Measurements from ENCODE around the gene RHBDD3.

Gene RHBDD3

DNA sequence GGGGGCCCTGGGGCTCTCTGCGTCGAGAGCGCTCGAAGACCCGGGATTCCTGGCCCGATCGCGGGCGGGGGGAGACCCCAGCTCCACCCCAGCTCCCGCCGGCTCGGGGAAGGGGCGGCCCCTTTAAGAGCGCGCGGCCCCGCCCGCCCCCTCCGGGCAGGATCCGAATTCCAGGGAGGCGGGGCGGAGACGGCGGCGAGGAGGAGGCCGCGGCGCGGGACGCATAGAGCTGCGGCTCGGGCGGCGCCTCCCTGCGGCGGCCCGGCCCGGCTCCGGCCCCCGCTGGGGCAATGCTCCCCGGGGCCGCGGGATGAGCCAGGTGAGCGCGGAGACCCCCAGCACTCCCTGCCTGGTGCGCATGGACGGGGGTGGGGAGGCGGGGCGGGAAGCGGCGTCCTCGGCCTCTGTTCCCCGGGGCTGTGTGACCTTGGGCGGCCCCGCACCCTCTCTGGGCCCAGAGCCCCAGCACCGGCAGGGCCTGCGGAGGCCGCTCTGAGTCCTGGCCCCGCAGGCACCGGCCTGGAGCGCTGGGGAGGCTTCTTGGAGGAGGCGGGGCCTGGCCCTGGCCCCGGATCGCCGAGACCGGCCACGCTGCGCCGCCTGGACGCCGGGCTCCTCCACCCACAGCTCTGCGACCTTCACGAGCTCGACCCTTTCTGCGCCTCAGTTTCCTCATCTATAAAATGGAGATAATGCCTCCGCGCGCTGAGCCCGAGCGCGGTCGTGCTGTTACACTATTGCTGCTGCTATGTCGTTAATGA is 39.2 kb upstream of the RHBDD3 start:
- Histone ChIP-seq H3K27ac (no peak overlapping the region), H3K27me3 (peaks cover 80% of the 10 kb centered on the region)

DNA sequence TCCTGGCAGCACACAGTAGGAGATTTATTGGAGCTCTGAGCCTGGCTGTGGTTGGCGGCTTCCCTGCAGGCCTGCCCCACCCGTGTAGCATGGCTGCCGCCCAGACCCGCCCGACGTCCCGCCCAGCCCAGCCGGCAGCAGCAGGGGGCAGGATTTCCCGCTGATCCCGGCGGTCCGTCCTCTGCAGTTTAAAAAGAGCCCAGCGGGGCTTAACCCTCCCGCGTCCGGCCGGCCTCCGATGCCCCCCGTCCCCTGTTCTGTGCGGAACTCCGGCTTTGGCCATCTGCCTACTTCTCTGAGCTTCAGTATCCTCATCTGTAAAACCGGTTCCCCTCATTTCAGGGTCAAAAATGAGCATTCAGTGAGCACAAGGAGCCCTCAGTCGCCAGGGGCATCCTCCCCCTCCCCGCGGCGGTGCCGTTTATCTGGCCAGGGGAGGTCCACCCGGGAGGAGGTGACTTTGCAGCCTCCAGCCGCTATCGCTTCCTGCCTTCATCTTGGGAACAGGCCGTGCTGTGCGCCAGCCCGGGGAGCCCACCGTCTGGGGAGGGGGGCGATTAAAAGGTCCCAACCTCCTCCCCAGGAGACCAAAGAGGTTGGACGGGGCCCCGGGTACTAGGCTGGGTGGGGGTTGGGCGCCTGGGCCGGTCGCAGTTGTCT is 38.5 kb upstream of the RHBDD3 start, which contains the start of gene GAS2L1:
Gene GAS2L1, plus strand, starts transcription at position 476 of the 660 bp plus-strand sequence. CDS start 1,456 bp downstream, outside the sequence.
- TF ChIP-seq, protein P1, sequence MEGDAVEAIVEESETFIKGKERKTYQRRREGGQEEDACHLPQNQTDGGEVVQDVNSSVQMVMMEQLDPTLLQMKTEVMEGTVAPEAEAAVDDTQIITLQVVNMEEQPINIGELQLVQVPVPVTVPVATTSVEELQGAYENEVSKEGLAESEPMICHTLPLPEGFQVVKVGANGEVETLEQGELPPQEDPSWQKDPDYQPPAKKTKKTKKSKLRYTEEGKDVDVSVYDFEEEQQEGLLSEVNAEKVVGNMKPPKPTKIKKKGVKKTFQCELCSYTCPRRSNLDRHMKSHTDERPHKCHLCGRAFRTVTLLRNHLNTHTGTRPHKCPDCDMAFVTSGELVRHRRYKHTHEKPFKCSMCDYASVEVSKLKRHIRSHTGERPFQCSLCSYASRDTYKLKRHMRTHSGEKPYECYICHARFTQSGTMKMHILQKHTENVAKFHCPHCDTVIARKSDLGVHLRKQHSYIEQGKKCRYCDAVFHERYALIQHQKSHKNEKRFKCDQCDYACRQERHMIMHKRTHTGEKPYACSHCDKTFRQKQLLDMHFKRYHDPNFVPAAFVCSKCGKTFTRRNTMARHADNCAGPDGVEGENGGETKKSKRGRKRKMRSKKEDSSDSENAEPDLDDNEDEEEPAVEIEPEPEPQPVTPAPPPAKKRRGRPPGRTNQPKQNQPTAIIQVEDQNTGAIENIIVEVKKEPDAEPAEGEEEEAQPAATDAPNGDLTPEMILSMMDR (IDR thresholded peaks at IDR 0.05) = no peak
- peak within 1 kb of the TSS; percentile 15 to 35 for H3K4me3 ChIP-seq (ENCODE audit: low read depth in 1 of 2, low read length in 1 of 2)

More for the DNA sequence above, 39.2 kb upstream of the RHBDD3 start:
- H3K4me1 ChIP-seq (ENCODE audit: control insufficient read depth in 1 of 2, insufficient read depth in 1 of 2, low read depth in 1 of 2, low read length in 1 of 2) = peaks cover 6 to 14% of the 10 kb centered on the region in 2 experiments
- H3K4me3 ChIP-seq (ENCODE audit: low read depth in 1 of 2, low read length in 1 of 2) = peak overlapping the region; percentile 15 to 35
- H3K36me3 ChIP-seq = peaks cover 3% of the 10 kb centered on the region
- H3K9me3 ChIP-seq = no peaks in the 10 kb centered on the region
- TF ChIP-seq, protein P1 (IDR thresholded peaks at IDR 0.05) = no peak

DNA sequence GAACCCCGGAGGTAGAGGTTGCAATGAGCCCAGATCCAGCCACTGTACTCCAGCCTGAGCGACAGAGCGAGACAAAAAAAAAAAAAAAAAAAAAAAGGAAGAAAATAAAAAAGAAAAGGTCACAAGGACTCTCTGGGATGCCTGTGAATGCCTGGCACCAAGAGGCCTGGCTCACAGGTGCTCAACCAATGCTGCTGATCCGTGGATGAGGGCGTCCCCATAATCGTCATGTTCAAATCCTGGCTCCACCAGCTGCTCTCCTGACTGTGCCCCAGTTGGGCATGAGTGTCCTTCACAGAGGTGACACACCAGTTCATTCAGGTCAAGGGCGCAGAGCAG is 38.0 kb upstream of the RHBDD3 start:
- H3K4me3 ChIP-seq (ENCODE audit: low read depth in 1 of 2, low read length in 1 of 2) = peak overlapping the region in 1 of 2 experiments; percentile 35
- TF ChIP-seq, protein P1 (IDR thresholded peaks at IDR 0.05) = no peak
- peaks cover 4 to 14% of the 10 kb centered on the region in 2 experiments for H3K4me1 ChIP-seq (ENCODE audit: control insufficient read depth in 1 of 2, insufficient read depth in 1 of 2, low read depth in 1 of 2, low read length in 1 of 2)

More for the DNA sequence above, 38.5 kb upstream of the RHBDD3 start, which contains the start of gene GAS2L1:
- H3K9me3 ChIP-seq = no peaks in the 10 kb centered on the region
- H3K4me1 ChIP-seq (ENCODE audit: control insufficient read depth in 1 of 2, insufficient read depth in 1 of 2, low read depth in 1 of 2, low read length in 1 of 2) = peaks cover 6 to 14% of the 10 kb centered on the region in 2 experiments
- peaks cover 10% of the 10 kb centered on the region for H3K36me3 ChIP-seq
- H3K27me3 ChIP-seq = peaks cover 73% of the 10 kb centered on the region
- H3K27ac ChIP-seq = no peak within 1 kb of the TSS

DNA sequence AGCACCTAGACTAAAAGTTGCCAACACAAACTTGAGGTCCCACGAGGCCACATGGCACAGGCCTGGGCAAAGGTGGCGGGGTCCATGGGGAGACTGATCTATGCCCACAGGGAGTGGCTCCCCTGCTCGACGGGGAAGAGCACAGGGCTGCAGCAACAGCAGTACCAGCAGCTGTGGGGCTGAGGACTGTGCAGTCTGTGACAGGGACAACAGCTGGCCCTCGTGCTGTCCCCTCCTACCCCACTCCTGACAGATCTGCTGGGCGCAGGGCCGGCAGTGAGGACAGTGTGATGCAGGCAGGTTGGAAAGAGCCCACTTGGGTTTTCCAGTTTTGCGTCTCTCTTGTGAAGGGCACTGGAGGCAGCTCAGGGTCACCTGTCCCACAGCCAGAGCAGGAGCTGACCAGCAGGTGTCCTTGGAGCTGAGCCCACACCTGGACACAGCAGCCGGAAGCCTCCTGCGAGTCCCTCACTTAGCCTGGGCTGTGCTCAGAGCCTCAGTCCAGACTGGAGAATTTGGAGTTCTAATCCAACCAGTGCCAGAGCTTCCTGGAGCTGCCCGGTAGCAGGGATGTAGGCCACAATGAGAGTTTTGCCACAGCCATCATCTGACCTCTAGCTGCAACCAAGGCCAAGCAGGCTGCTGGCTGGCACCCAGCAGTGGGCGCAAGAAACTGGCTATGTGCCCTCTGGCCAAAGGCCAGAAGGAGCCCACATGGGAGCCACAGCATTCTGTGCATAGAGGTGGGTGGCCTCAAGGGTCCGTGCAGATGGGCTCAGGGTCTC is 35.1 kb upstream of the RHBDD3 start:
- H3K4me1 ChIP-seq (ENCODE audit: control insufficient read depth in 1 of 2, insufficient read depth in 1 of 2, low read depth in 1 of 2, low read length in 1 of 2) = peaks cover 4 to 14% of the 10 kb centered on the region in 2 experiments
- H3K9me3 ChIP-seq = no peaks in the 10 kb centered on the region
- H3K36me3 ChIP-seq = peaks cover 44% of the 10 kb centered on the region
- H3K4me3 ChIP-seq (ENCODE audit: low read depth in 1 of 2, low read length in 1 of 2) = no peak overlapping the region
- no peak overlapping the region for H3K27ac ChIP-seq
- H3K27me3 ChIP-seq = peaks cover 41% of the 10 kb centered on the region
- TF ChIP-seq, protein P1 (IDR thresholded peaks at IDR 0.05) = no peak

More for the DNA sequence above, 38.0 kb upstream of the RHBDD3 start:
- Histone ChIP-seq H3K9me3 (no peaks in the 10 kb centered on the region), H3K27me3 (peaks cover 68% of the 10 kb centered on the region), H3K27ac (no peak overlapping the region), H3K36me3 (peaks cover 15% of the 10 kb centered on the region)

DNA sequence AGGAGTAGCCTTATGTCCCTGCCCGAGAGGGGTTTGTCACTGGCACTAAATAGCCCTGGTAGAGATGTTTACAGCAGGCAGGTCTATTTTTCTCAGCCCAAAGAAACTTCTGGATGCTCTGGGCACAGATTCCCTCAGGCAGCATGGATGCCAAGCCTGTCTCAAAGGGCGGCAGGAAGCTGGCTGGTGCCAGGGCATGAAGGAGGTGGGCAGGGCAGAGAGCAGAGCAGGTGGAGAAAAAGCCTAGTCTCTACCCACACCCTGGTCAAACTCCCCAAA is 34.6 kb upstream of the RHBDD3 start:
- Histone ChIP-seq H3K4me1 (ENCODE audit: control insufficient read depth in 1 of 2, insufficient read depth in 1 of 2, low read depth in 1 of 2, low read length in 1 of 2) (peaks cover 4 to 13% of the 10 kb centered on the region in 2 experiments), H3K27me3 (peaks cover 35% of the 10 kb centered on the region), H3K27ac (no peak overlapping the region), H3K9me3 (no peaks in the 10 kb centered on the region), H3K36me3 (peaks cover 50% of the 10 kb centered on the region), H3K4me3 (ENCODE audit: low read depth in 1 of 2, low read length in 1 of 2) (no peak overlapping the region)
- TF ChIP-seq, protein P1 (IDR thresholded peaks at IDR 0.05) = no peak
